ENCODE results near the gene BTBD16.

The BTBD16 gene

DNA sequence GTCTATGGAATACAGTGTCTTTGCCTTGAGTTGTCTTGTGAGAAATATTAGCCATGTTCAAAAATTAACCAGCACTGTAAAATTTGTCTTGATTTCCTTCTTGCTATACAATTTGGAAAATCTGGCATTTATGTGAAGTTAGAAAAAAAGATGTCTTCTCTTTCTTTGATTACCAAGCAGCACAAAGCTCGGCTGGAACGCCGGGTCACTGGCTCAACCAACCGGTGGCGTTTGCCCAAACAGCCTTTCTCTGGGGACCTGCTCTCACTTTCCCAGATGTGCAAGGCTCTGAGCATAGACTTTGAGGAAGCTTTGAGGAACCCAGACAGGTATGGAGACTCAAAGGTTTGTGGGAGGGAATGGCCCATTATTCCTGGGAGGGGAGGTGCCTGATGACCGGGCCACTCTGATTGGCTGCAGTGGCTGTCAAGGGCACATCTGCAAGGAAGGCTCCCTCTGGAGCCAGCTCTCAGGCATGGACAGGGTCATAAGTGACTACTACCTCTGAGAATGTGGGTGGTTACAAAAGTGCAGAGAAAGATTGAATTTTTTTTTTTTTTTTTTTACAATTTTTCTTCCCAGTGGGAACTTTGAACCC lies 5.6 kb downstream of the BTBD16 start:
- DNase-seq, result no peak

DNA sequence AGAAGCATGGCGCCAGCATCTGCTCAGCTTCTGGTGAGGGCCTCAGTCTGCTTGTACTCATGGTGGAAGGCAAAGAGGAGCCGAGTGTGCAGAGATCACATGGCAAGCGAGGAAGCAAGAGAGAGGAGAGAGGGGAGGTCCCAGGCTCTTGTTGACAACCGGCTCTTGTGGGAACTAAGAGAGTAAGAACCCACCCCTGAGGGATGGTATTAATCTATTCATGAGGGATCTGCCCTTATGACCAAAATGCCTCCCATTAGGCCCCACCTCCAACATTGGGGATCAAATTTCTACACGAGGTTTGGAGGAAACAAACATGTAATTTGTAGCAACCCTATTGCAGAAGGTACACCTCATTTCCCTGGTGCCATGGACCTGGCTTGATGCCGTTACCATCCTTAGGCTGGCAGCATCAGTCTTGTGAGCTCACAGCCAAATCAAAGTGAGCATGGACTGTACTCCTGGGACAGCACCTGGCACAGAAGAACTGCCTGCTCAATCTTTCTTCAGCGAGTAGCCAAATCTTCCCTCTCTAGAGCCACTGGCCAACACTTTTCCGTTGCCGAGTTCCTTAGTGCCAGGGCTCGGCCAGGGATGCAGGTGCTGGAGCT lies 6.5 kb downstream of the BTBD16 start:
- DNase-seq, result no peak

DNA sequence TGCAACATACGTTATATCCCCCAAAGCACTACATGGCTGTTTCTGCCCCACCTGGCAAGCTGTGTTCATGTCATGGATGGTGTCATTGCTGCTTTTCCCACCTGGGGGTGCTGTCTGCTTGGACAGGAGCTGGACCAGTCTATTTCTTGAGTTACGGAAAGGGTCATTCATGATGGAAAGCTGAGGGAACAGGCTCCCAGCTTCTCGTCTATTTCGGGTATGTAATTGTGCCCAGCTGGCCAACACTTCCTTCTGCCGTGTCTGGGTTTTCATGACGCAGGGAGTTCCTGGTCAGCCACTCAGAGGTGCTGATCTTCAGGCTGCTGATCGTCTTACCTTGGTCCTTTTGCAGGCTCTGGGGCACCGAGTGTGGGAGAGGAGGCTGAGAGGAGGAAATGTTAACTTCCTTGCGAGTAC lies 8.6 kb downstream of the BTBD16 start:
- no peak for DNase-seq

DNA sequence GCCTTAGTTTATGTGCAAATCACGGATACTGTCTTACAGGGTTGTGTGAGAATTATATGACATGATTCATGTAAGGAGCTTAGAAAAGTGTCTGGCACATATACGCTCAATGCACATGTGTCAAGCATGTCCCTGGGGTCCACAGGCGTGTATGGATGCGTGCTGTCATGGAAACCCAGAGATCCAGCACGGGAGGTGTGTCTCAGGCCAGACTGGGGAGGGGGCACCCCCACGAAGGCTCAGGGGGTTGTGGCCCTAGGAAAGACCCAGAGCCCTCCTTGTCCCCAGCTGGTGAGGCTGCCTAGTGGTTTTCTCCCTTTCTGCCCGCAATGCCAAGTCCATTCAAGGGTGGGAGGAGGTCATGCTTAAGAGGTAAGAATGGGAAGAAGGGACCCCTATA lies 9.1 kb downstream of the BTBD16 start:
- DNase-seq, result no peak

DNA sequence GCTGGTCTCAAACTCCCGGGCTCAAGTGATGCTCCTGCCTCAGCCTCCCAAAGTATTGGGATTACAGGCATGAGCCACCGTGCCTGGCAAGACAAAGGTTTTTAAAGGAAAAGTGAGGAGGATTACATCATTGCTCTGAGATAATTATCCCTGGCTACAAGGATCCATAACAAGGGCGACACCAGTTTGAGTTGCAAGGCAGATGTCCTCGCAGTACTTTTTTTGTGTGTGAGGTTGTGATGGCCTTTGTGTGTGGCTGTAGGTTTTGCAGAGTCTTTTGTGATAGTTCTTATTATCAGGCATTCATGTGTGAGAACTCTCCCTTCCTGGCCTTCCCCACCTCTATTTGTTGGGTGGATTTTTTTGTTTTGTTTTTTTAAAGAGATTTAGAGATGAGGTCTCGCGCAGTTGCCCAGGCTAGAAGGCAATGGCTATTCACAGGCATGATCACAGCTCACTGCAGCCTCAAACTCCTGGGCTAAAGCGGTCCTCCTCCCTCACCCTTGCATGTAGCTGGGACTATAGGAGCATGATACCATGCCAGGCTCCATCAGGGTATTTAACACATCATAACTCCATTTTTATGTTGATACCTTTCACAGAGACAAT lies 10.0 kb downstream of the BTBD16 start:
- no peak for DNase-seq

DNA sequence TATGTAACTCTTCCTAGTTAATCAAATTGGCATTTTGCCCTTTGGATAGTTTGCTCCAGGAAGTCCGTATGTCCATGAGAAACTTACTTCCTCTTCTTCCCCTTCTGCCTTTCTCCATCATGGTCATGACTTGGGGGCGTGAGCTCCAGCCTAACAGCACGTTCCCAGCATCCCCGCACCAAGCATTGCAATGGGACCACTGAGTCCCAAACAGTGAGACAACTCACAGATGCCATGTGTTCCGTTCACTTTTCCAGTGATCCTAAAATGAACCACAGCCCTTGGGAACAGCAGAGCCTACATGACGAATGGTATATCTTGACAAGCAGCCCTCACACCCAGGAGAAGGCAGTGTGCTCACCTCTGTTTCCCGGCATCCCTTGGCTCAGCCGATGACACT lies 10.7 kb downstream of the BTBD16 start:
- no peak for DNase-seq

DNA sequence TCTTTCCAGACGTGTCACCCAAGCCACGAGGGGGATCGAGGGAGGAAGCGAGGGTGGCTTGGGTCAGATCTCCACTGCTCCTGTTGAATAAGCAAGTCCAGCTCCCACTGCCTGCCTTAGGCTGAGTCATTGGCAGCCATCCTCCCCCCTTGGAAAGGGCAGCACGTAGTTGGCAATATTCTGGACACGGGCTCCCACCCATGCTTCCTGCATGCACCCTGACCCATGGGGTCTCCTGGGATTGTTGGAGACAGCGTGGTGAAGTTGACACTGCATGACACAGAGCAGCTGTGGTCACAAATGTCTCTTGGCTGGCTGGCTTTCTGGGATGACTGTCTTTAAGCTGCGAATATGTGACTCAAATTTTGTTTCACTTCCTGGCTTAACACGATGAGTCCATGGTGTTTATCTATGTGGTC lies 11.2 kb downstream of the BTBD16 start:
- DNase-seq, result no peak

DNA sequence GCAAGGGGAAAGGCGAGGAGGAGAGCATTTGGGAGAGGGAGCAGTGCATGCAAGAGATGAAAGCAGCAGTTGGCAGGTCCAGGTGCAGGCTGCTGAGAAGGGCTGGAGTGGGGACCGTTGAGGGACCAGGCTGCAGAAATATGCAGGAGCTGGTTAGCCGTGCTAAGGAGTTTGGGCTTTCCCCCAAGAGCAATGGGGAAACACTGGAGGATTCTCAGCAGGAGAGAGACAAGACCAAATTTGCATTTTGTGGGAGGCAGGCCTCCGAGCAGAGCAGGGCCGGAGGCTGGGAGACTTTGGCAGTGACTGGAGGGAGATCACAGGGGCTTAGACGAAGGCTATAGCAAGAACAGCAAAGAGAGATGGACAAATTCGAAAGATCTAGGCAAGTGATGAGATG lies 11.8 kb downstream of the BTBD16 start:
- DNase-seq, result no peak

DNA sequence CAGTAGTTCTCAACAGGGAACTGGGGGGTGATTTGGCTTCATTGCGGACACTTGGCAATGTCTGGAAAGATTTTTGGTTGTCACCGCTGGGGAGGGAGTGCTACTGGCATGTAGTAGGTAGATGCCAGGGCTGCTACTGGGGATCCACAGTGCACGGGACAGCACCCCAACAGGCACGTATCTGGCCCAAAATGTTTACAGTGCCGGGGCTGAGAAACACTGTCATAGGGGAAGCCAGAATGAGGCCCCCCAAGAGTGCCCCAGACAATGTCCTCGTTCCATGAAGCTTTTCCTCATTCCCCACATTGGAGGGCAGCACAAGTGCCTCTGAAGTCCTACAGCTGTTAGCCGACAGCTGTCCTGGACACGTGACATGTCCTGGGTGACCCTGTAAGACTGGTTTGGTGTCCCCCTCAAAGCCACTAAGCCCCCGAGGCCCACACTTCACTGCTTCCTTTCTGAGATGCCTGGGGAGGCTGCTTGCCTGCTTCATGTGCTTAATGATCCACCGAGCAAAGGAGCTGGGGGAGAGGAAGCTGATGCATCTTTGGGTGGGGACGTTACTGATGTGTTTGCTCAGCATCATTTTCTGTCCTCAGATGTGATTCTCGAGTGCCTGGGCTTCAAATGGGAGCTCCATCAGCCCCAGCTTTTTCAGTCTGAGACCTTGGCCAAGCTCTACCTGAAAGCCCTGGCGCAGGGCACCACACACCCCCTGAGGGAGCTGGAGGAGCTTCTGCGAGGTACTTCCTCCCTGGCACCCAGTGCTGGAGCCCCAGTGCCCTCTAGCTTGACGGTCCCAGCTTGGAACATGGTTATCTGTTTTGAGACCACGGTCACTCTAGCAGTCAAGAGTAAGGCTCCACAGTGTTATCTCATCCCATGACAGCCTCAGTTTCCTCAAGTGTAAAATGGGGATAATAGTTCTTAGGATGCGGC lies 14.7 kb downstream of the BTBD16 start:
- no peak for DNase-seq

DNA sequence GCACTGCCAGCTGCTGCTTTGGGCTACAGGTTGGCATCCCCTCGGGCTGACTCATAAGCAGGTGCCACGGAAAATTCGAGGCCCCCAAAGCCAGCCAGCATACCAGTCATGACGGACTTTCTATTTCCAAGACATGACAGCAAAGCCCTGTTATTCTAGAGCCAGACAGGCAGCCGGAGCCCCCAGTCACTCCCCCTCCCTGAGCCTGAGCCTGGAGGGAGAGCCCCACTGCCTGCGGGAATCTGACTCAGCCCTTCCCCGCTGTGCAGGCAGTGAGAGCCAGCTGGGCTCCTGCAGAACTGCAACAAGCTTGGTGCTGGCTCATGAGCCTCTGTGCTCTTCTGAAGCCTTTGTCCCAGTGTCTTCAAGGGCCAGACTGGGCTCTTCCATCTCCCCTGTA lies 15.8 kb downstream of the BTBD16 start:
- no peak for DNase-seq

DNA sequence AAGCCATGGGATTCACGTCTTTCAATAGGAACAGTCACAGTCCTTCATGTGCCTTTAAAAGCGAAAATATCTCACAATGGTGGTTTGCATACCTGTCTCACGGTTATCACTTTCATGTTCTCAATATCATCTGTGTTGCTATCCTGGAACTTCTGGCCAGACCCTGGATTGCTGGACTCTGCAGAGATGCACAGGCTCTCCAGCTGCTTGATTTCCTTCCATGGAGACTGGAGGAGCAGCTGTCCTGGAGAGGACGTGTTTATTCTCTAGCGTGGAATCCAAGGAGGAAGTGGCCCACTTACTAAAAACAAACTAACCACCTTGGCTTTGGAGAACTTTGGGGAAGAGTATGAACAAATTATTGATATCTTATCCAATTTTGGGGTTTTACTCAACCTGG lies 16.5 kb downstream of the BTBD16 start:
- no peak for DNase-seq

DNA sequence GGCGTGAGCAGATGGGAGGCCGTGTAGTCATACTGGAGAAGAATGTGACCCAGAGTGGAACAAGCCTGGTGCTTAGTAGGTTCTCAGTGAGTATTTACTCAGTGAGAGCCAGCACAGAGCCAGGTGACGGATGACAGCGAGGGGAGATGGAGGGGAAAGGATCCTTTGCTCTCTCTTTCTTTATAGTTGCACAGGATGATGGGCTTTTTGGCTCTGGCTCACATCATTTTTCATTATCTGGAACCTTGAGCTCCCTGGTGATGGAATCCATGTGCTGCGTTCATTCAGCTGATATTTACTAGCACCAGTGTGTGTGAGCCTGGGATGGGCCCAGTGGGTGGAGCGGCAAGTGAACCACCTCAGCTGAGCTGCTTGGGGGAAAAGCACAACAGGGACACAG lies 17.2 kb downstream of the BTBD16 start:
- no peak for DNase-seq

DNA sequence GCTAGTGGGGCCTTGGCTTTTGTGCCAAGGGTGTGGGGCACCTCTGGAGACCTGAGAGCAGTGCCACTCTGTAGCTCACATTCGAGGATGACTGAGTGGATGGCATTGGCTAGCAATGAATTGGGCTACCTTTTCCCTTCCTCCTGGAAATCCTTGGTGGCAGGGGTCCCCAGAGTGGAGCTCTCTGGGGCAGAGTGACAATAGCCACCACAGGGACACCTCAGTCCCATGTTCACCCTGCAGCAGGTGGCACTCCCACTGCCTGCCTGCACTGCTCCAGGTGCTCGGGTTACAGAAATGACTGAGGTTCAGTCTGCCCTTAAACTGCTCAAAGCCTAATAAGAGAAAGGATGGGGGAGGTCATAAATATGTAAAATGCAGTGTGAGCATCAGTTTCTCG lies 17.8 kb downstream of the BTBD16 start:
- DNase-seq, result no peak

DNA sequence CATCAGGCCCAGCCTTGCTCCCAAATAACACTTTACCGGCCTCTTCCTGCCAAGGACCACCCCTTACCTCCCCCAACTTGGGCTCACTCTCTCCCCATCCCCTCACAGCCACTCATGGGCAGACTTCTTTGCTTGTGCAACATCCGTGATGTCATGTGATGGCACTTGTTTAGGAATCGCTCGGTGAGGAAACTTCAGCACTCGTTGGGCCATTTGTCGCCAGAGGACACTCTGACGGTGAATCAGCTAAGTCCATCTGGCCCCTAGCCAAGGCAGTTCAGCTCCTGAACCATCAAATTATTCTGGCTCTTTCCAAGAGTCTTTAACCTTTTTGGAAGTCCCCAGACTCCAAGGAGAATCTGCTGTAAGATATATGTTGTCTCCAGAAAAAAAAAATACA lies 19.2 kb downstream of the BTBD16 start:
- no peak for DNase-seq

DNA sequence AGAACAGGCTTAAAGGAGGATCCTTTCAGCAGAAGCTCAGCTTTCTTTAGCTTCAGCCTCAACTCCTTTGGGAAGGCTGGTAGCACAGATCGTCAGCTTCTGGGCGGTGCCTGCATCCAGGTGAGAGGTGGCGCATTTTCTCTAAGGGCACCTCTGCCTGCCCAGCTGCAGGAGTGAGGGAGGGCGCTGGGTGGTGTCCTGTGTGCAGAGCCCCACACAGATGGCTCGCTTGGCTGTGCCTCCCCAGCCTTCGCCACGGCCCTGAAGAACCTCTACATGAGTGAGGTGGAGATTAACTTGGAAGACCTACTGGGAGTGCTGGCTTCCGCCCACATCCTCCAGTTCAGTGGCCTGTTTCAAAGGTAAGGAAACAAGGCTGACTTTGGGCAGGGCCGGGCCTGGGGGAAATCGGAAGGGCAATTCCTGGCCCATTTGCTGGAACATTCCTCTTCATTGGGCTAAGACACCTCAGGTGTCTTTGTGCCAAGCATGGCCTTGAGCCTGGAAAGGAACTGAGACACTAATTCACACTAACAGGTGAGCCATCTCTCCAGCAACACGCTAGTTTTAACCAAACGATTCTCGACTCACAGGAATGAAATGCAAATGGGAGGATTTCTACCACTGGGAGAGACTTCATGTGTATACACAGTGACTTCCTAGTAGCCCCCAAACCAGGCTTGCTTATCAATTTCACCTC lies 19.9 kb downstream of the BTBD16 start:
- DNase-seq, result no peak

DNA sequence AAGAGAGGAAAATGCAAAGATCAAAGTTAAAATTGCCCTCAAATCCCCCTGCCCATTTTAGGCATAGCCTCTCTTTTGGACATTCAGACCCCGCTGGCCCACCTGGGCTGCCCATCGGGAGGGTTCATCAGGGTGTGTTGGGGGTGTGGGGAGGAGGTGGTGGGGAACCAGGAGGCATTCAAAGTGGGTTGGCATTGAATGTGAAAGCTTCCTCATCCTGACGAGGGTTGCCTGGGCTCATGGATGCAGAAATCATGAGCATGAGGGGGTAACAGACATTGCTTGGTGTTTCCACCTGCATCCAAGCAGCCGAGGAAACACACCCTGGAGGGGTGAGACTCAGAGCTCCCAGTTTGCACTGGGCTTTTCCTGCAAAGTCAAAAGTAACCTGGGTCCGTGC lies 20.6 kb downstream of the BTBD16 start:
- DNase-seq, result no peak

DNA sequence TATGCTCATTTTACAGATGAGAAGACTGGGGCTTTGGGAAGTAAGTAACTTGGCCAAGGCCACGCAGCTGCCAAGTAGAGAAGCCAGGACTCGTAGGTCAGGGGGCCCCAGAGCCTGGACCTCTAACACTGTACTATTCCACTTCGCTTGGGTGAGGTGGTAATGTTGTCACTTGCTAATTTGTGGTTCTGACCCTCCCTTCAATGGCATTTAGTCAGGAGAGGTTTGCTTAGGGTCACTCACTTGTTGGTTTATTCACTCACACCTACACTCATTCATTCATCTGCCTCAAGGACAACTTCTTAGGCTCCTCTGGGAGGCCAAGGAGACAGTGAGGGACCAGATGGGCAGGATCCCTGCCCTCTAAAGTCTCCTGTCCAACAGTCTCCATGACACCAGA lies 21.3 kb downstream of the BTBD16 start:
- DNase-seq, result no peak

DNA sequence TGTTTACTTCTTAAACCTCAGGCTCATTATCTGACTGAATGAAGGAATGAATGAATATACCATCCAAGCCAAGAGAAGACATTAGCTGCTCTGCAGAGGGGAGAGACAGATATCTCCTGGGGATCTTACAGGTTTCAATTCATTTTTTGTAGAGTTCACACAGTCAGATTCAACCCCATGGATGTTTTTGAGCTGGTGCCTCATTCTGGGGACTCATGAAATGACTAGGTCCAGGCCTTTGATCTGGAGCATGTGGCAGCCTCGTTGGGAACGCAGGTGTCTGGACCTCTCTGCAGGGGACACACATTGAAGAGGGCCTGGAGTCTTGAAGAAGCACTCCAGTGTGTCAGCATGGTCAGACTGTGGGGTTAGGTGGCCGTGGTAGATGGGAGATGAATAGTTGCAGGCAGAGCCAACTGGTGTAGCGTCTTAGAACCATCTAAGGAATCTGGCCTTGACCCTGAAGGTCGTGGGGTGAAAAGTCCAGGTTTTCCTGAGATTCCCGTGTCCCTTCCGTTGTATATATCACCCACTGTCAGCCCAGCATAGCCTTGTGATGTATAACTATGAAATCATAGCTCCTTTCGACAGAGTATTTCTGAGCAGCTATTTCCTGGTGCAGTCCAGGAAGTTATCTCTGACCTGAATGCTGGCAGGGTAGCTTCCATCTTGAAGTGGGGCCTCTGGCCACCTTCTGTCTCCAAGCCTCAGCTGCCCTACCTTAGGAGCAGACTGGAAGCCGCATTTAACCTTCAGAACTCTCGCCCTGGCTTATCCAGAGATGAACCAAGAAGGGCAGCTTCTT lies 22.3 kb downstream of the BTBD16 start:
- peak in 1 of 2 donors; percentile 8 for DNase-seq

DNA sequence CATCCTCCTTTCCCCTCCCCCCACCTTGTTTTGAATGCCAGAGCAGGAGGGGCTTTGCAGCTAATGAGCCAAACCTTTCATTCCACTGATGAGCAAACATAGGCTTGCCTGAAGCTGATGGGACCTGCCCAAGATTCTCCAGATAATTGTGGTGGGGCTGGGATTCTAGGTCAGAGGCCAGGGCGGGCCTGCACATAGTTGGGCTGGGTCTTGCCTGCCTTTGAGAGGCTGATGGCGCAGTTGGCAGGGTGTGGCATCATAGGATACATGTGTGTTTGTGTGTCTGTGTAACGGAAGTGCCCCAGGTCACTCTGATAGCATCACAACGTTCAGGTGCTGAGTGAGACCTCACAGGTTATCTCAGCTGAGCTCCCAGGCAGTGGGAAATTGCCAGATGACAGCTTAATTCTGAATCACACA lies 22.9 kb downstream of the BTBD16 start:
- DNase-seq, result no peak

DNA sequence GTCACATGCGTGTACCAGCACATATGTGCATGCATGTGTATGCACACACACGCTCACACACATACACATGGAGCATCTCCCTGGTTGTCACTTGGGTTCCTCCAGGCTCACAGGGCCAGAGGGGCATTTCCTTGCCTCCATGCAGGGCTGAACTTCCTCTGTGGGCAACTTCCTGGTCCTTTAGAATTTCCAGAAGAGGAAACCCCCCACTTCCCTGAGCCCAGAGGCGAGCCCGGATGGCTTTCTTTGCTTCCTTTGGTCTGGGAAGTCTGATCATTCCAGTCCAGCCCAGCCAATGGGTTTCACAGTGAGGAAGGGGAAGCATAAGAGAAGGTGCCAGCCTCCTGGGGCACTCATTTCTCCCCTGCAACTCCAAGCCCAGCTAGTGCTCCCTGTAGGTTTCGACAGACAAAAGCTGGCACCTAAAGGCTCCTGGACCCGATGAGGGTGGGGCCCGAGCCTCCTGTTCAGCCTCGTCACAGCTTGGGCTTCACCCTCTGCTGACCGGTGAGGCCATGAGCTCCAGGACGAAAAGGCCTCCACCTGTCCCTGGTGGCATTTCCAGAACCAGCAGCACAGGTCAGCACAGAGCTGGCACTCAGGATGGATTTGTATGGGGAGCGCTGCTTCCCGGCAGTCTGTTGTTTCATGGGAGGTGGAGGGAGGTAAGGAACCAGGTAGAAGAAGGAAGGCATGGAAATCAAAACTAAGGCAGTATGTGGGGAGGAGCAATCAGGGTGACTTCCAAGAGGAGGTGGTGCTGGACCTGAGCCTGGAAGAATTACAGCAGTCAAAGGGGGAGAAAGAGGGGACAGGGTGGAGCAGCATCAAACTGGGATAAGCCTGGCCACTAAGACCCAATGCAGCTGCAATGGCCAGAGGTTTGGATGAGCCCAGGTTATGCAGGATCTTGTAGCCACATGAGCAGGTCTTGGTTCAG lies 23.7 kb downstream of the BTBD16 start:
- no peak for DNase-seq

DNA sequence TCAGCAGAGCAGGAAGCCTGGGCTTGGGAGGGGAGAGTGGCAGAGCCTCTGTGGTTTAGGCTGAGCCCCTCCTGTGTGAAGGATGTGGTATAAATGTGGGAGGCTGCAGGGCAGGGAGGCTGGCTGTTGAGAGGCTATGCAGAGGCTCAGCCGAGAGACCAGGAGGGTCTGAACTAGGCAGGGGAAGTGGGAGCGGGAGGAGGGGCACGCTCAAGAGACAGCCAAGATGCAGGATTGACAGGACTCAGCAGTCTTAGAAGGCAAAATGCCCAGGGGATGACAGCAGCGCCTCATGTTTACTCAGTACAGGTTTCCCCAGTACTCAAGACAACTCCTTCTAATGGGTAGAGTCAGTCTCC lies 24.3 kb downstream of the BTBD16 start:
- no peak for DNase-seq
